HG03457 (cell line): ENCODE measurements around the gene KPNB1.
A peak's percentile ranks its signal among the peaks of the same experiment; 100 is the strongest.

ENCODE experiments used
- ATAC-seq: cut with Tn5 transposase; IDR thresholded peaks from one replicate; pipeline ENCODE4 v1.9.1; 2021; ENCODE audit warnings: moderate number of reproducible peaks; ENCODE audit not compliant: unreplicated experiment

KPNB1 gene

DNA sequence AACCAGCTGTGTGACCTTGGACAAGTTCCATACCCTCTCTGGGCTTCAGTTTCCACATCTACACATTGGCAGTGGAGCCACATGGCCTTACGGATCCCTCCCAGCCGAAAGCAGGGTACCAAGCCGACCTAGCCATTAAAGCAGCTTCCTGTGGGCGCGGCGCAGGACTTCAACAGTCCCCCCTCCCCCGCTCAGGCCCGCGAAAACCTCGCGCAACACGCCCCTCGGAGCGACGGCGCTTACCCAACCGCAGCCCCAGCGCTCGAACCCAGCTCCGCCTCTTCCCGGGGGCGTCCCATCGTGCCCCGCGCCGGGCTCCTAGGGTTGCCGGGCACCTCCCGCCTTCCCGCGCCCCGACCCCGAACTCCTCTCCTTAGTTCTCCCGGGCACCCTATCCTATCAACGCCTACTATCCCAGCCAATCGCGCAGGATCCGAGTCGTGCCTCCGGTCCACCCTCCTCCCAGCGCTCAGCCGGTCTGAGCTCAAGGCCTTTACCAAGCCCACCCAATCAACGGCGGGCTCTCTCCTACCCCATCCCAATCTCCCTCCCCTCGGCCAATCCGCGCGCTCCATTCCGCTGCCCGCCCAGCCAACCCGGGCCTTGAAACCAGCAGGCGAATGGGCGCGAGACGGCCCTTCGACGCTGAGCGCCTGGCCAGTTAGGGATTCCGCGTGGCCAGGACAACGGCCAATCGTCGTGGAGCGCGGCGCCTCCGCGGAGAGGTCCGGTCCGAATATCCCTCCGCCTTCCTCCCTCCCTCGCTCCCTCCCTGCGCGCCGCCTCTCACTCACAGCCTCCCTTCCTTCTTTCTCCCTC lies at the start of gene KPNB1:
TSS of gene KPNB1 (plus strand) at position 767 of the 819 bp plus-strand sequence. CDS start 326 bp downstream, outside the sequence.
- ATAC-seq, result peak; percentile 78

DNA sequence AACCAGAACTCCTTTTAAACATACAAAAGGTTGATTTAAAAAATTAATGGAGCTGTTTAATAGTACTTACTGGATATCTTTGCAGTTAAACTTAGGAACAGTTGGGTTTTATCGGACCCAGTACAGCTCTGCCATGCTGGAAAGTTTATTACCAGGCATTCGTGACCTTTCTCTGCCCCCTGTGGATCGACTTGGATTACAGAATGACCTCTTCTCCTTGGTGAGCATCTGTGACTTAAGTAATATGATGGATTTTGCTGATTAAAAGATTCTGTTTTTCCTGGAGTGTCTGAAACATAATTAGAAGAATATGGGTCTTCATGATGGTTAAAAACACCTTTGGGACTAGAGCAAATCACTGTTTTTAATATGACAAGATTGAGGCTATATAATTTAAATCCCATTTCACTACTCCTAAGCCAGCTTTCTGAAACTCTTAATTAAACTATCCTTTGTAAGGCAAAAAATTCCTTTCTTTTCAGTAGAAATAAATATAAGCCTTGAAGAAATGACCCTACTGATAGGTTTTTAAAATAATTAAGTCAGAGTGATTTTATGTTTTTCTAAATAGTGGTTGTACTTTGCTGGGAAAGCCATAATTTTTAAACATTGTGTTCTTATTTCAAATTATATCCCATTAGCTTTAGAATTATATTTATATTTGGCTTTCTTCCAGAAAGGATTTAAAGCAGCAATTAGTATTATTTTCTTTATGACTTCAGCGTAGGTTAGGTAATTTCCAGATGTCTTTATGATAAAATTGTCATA lies 45.7 kb upstream of the KPNB1 start:
- ATAC-seq, result no peak

DNA sequence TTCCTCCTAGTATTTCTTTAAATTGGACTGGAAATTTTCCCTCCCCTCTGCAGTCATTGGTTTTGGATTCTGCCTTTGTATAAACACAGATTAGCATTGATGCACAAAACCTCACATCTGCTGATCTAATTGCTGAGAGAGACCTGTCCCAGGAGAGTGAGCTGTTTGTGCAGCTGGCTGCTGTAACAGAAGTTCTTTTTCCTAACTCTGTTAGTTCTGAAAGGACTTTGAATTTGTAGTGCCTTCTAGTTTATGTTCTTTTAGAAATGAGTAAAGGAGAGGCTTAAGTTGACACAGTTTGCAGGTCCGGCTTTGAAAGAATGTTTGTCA lies 45.2 kb upstream of the KPNB1 start:
- ATAC-seq, result no peak

DNA sequence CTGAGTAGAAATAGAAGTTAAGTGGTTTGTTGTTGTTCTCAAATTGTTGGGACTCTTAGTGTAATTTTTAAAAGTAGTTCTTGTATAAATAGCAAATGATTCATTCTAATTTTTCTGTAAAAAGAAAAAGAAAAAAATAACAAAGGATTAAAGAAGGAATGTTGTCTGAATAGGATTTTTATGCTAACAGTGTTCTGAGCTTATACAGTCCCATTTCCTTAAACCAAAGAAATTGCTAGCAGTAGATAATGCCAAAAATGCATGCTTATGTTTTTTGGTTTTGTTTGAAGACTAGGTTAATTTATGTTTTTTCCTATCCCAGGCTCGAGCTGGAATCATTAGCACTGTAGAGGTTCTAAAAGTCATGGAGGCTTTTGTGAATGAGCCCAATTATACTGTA lies 44.7 kb upstream of the KPNB1 start:
- no peak for ATAC-seq

DNA sequence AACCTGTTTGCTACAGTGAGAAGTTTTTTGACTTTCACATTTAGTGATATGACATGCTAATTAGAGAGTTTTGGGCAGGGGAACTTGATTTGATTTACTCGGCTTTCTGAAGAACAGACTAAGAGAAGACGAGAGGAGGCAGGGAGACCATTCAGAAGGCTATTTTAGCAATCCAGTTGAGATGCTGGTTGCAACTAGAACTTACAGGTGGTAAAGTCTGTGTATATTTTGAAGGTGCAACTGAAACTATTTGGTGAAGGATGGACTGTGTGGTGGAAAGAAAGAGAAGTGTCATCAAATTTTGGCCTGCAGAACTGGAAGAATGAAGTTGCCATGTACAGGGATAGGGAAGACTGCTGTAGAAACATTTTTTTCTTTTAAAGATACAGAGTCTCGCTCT lies 42.2 kb upstream of the KPNB1 start:
- no peak for ATAC-seq

DNA sequence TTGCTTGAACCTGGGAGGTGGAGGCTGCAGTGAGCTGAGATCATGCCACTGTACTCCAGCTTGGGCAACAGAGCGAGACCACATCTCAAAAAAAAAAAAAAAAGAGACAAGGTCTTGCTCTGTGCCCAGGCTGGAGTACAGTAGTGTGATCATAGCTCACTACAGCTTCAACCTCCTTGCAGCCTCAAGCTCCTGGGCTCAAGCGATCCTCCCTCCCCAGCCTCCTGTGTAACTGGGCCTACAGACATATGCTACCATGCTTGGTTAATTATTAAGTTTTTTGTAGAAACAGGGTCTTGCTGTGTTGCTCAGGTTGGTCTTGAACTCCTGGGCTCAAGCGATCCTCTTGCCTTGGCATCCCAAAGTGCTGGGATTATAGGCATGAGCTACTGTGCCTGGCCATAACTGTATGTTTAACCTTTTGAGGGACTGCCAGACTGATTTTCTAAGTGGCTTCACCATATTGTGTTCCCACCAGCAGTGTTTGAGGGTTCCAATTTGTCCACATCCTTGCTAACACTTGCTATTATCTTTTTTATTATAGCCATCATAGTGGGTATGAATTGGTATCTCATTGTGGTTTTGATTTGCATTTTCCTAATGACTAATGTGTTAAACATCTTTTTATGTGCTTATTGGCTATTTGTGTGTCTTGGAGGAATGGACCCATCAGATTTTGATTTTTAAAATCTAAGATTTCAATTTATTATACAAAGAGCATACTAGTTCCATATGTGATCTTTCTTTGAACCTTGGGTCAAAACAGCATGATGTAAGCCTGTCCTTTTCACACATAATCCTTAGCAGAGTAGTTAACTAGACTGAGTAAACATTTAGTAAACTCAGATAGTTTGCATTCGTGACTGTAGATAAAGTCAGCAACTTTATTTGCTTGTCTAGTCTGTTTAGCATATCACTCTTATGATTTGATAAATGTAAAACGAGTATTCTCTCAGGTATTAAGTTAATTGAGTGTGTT lies 38.1 kb upstream of the KPNB1 start:
- ATAC-seq, result no peak

DNA sequence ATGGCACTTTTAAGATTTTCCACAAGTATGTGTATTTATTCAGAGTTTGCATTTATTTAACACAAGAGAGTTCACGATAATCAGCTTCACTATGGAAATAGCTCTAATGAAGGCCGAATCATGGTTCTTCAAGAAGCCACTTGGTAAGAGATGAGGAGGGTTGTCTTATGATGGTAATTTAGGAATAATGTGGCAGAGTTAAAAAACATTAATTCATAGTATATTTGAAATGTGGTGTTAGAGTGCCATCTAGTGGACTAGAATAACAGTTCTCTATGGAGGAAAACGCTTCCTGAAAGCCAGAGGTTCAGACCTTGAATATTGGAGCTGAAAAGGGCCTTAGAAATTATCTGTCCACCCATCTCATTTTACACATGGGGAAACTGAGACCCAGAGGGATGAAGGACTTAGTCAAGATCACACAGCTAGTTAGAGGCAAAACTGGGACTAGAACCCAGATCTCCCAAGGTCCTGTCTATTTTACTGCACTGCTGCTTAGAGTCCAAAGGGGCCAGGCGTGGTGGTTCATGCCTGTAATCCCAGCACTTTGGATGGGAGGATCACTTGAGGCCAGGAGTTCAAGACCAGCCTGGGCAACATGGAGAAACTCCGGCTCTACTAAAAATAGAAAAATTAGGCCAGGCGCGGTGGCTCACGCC lies 33.8 kb upstream of the KPNB1 start:
- no peak for ATAC-seq

DNA sequence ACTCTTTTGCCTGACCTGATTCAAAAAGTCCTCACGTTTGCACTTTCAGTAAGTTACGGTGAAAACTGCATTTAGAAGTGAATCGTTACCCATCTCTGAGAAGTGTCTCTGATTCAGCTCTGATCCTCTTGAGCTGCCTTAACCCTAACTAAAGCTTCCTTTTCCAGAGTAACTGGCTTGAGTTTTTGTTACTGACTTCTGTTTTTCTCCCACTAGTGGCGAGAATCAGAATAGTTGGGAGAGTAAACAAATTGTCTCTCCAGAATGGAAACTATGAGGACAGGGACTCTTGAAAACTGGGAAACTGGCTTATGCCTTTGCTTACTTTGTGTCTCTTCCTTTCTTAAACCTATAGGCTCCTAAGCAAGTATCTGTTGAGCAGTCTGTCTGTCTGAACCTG lies 31.3 kb upstream of the KPNB1 start:
- no peak for ATAC-seq

DNA sequence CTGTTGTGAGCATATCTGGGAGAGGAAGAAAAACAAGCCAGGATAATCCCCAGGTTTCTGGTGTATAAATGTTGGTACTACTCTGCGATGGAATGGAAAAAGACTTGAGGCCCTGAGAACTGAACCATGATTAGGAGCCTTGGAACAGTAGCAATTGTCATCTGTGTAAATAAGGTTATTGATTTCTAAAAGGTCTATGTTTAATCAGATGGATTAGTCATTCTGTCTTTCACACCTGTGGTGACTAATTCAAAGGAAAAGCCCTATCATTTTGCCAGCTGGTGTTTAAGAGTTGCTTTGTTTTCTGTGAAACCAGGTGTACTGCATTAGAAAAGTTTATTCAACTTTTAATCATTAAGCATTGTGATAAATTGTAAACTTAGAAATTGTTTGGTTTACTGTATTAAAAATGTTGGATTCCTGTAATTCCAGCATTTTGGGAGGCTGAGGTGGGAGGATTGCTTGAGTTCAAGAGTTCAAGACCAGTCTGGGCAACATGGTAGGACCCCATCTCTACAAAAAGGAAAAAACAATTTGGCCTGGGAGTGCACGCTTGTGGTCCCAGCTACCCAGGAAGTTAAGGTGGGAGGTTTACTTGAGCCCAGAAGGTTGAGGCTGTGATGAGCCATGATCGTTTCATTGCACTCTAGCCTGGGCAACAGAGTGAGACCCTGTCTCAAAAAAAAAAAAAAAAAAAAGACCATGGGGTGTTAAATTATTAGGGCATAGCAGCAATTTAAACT lies 29.0 kb upstream of the KPNB1 start:
- ATAC-seq, result no peak

DNA sequence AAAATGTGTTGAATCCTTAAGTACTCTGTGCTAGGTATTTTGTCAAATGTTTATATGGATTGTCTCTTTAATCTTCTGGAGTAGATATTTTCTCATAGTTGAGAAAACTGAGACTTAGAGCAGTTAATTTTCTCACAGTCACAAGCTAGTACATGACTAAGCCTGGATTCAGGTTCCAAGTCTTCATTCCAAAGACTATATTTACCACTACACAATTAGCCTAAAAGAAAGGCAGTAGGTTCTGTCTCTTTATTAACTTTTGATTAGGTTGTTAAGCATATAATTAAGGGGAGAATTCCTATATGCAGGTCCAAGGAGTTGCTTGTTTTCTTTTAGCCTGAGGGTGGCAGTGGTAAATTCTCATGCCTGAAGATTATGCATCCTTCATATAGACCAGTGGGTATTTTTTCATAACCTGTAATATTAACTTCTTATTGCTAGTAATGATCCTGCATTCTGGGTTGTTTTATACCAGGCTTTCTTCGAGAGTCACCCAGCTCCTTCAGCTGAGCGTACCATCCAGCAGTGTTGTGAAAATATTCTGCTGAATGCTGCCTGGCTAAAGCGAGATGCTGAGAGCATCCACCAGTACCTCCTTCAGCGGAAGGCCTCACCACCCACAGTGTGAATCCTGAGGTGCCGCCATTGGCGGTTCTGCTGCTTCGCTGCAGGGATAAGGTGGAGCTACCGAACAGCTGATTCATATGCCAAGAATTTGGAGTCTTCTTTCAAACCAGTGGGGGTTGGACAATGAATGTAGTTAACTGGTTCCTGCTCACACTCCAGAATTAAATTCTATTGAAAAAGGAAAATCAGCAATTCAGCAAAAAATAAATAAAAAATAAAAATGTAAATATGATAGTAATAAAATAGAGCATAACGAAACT lies 28.2 kb upstream of the KPNB1 start:
- no peak for ATAC-seq

DNA sequence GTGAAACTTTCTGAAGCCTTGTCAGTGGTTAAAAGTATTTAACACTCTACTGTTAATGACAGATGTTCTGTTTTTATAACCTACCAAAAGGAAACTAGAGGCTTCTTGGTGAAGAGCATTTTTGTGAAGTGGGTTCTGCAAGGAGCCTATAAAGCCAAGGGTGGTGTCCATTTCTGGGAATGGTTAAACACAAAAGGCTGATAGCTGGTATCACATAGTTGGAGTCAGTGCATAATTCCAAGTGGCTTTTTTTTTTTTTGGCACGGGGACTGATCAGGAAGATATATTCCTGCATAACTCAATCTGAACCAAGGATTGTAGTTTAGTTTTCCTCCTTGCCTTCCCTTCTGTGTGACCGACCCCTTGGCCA lies 27.6 kb upstream of the KPNB1 start:
- no peak for ATAC-seq

DNA sequence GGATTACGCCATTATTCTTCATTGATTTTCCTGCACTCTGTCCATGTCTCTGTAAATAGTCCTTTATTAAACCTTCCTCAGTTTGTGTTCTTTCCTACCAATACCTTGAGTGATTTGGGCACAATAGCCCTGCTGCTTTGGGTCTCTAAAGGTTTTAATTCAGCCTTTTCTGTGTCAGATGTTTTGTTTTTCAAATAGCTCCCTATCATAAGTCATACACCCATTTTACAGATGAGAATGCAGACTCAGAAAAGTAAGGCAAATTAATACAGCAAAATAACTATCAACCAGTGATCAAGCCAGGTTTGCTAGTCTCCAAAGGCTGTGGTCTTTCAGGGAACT lies 25.0 kb upstream of the KPNB1 start:
- ATAC-seq, result no peak

DNA sequence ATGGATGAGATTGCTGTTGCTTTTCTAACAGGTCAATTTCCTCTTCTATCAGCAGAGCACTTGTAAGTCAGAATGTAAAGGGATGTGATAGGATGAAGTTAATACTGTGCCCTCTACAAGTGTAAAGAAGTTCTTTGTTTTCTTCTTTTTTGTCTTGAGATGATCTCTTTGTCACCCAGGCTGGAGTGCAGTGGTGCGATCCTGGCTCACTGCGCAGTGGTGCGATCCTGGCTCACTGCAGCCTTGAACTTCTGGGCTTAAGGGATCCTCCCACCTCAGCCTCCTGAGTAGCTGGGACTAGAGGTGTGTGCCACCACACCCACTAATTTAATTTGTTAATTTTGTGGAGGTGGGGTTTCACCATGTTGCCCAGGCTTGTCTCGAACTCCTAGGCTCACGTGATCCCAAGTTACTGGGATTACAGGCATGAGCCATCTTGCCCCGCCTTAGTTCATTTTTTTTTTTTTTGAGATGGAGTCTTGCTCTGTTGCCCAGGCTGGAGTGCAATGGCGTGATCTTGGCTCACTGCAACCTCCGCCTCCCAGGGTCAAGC lies 21.6 kb upstream of the KPNB1 start:
- no peak for ATAC-seq

DNA sequence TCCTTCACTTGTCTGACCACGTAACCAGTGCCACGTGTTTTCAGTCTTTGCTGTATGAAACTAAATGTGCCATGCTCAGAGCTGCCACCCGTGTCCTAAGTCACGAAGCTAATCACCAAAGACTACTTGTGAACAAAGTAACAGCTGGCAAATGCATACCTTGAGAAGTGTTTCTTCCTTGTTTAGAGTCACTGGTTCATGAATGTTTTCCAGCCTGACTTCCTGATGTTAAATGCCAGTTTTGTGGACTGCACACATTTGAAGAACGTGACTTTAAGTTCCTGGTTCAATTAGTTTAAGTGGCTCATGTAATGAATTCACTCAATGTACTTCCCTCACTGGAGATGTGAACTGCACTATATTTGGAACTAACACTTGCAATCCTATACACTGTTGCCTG lies 19.9 kb upstream of the KPNB1 start:
- no peak for ATAC-seq

DNA sequence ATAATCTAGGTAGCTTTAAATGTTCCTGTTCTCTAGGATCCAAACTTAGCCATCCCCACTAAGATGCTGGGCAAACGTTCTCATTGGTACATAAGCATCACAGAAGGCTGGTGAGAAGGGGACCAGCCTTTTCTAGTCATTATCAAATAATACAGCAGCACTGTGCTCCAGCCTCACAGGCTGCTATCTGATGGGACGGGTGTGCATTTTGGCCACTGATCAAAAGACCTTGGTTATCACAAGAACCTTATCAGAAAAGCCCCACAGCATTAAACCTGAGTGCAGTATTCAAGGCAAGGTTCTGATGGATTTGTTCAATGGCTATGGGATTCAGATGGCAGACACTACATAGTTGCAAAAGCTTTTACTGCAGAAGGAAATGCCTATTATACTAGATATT lies 19.1 kb upstream of the KPNB1 start:
- ATAC-seq, result no peak

DNA sequence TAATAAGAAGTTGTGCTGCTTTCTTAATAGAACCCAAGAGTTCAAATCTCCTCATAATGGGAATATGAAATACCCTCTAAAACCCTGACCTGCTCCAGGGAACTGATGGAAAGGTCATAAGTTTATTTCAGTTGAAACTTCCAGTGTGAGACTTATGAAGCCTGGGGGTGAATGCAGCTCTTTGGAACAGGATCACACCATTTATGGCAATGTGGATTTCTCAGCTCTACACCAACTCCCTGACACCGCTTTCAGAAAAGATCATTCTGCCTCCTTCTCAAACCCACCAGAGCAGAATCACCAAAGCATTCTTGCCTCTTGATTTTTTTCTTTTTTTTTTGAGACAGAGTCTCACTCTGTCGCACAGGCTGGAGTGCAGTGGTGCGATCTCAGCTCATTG lies 16.7 kb upstream of the KPNB1 start:
- ATAC-seq, result no peak

DNA sequence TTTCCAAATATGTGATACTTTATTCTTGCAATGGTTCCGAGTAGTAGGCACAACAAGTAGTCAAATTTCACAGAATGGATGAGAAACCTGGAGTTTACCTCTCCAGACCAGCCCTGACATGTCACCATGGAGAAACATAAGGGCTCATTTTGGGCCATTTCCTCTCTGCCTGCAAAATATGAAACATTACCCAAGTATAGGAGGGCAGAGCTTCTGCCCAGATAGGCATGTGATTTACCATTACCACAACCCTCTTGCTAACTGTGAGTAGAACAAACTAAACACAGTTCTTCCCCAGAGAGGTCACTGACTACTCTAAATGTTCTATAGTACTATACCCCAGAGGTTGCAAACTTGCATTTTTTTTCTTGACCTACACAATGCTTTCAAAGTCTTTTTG lies 15.7 kb upstream of the KPNB1 start:
- ATAC-seq, result no peak

DNA sequence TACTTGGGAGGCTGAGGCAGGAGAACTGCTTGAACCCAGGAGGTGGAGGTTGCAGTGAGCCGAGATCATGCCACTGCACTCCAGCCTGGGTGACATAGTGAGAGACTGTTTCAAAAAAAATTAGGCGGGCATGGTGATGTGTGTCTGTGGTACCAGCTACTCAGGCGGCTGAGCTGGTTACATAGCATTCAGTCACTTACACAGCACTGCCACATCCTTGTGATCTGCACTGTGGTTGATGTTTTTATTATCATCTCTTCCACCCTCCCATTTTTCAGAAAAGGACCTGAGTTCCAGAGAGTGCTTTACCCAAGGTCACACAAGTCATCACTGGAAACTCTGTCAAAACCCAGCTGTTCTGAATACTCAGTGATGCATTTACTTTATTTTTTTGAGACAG lies 14.8 kb upstream of the KPNB1 start:
- no peak for ATAC-seq

DNA sequence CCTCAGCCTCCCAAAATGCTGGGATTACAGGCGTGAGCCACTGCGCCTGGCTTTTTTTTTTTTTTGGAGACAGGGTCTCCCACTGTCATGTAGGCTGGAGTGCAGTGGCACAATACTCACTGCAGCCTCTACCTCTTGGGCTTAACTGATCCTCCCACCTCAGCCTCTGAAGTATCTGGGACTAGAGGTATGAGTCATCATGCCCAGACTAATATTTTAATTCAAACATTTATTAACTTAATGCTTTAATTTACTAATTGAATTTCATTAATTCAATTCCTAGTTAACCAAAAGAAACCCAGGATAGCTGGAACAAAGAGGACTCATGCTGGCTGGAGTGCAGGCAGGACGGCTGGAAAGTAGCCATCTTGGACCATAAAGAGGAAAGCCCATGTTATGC lies 14.0 kb upstream of the KPNB1 start:
- ATAC-seq, result no peak
